ENCODE data around the gene PAFAH2. TPM values are rescaled to one million over a fixed set of nuclear protein-coding genes. Genes with fewer than 3 reads are reported as not detected.

The PAFAH2 gene
- total RNA-seq, 1 experiment from 2014 or later: 6.7 TPM

GRCh38 chr1:25948641-25949040, 49.2 kb downstream of the PAFAH2 start:
- POLR2A ChIA-PET (ENCODE audit: low non-redundant PET): no interaction called here
- Histone ChIP-seq H3K36me3 (ENCODE audit: insufficient read depth, low read length, poor library complexity, severe bottlenecking) (no peaks in the 10 kb centered on the region), H3K27ac (ENCODE audit: low read depth, low read length, poor library complexity, severe bottlenecking) (no peak overlapping the region), H3K9me3 (ENCODE audit: low read depth, low read length, poor library complexity, severe bottlenecking) (no peaks in the 10 kb centered on the region), H3K4me3 (ENCODE audit: low read depth, low read length, poor library complexity, severe bottlenecking) (no peak overlapping the region), H3K27me3 (replicated peaks; ENCODE audit: insufficient read depth, low read depth, low read length, poor library complexity) (no peaks in the 10 kb centered on the region), H3K4me1 (ENCODE audit: insufficient read depth, low read length, poor library complexity, severe bottlenecking) (no peaks in the 10 kb centered on the region)
- BruUV-seq (replicated peaks): no TSS peak
- CTCF ChIA-PET: no interaction called here
- intact Hi-C loops (cut with micrococcal nuclease; ENCODE audit: unreplicated experiment): no loop called here
- no peak for DNase-seq (ENCODE audit: low spot score)
- TF ChIP-seq EZH2 (IDR thresholded peaks at IDR 0.05; ENCODE audit: borderline replicate concordance, low read depth, low read length, poor library complexity, severe bottlenecking): no peak
- no peak for TF ChIP-seq CTCF (conservative IDR thresholded peaks at IDR 0.05; ENCODE audit: low read depth, low read length)

- H3K4me3 ChIP-seq (ENCODE audit: low read depth, low read length, poor library complexity, severe bottlenecking): no peak overlapping the region
- CTCF ChIA-PET: no interaction called here
- H3K9me3 ChIP-seq (ENCODE audit: low read depth, low read length, poor library complexity, severe bottlenecking): no peaks in the 10 kb centered on the region
- BruUV-seq (replicated peaks): no TSS peak
- no peaks in the 10 kb centered on the region for H3K4me1 ChIP-seq (ENCODE audit: insufficient read depth, low read length, poor library complexity, severe bottlenecking)
- H3K27ac ChIP-seq (ENCODE audit: low read depth, low read length, poor library complexity, severe bottlenecking): no peak overlapping the region
- H3K27me3 ChIP-seq (replicated peaks; ENCODE audit: insufficient read depth, low read depth, low read length, poor library complexity): no peaks in the 10 kb centered on the region
- H3K36me3 ChIP-seq (ENCODE audit: insufficient read depth, low read length, poor library complexity, severe bottlenecking): no peaks in the 10 kb centered on the region
- TF ChIP-seq CTCF (conservative IDR thresholded peaks at IDR 0.05; ENCODE audit: low read depth, low read length) (no peak), EZH2 (IDR thresholded peaks at IDR 0.05; ENCODE audit: borderline replicate concordance, low read depth, low read length, poor library complexity, severe bottlenecking) (no peak)
- intact Hi-C loops (cut with micrococcal nuclease; ENCODE audit: unreplicated experiment): no loop called here
- DNase-seq (ENCODE audit: low spot score): no peak
- POLR2A ChIA-PET (ENCODE audit: low non-redundant PET): no interaction called here
These were observed 50.8 kb downstream of the PAFAH2 start for GRCh38 chr1:25947027-25947426.

- TF ChIP-seq CTCF (conservative IDR thresholded peaks at IDR 0.05; ENCODE audit: low read depth, low read length): no peak
- no peak for TF ChIP-seq EZH2 (IDR thresholded peaks at IDR 0.05; ENCODE audit: borderline replicate concordance, low read depth, low read length, poor library complexity, severe bottlenecking)
- CTCF ChIA-PET: no interaction called here
These were observed 52.1 kb downstream of the PAFAH2 start for GRCh38 chr1:25945761-25946160.

More at GRCh38 chr1:25945761-25946160, 52.1 kb downstream of the PAFAH2 start:
- Histone ChIP-seq H3K27me3 (replicated peaks; ENCODE audit: insufficient read depth, low read depth, low read length, poor library complexity) (no peaks in the 10 kb centered on the region), H3K9me3 (ENCODE audit: low read depth, low read length, poor library complexity, severe bottlenecking) (no peaks in the 10 kb centered on the region), H3K4me3 (ENCODE audit: low read depth, low read length, poor library complexity, severe bottlenecking) (no peak overlapping the region), H3K36me3 (ENCODE audit: insufficient read depth, low read length, poor library complexity, severe bottlenecking) (no peaks in the 10 kb centered on the region), H3K27ac (ENCODE audit: low read depth, low read length, poor library complexity, severe bottlenecking) (no peak overlapping the region), H3K4me1 (ENCODE audit: insufficient read depth, low read length, poor library complexity, severe bottlenecking) (no peaks in the 10 kb centered on the region)
- BruUV-seq (replicated peaks): no TSS peak
- peak; percentile 66 for DNase-seq (ENCODE audit: low spot score)
- intact Hi-C loops (cut with micrococcal nuclease; ENCODE audit: unreplicated experiment): no loop called here
- POLR2A ChIA-PET (ENCODE audit: low non-redundant PET): no interaction called here

Measured in A673 (cell line).